ENCODE results near the gene ELMO3. TPM values are rescaled to one million over a fixed set of nuclear protein-coding genes. Genes with fewer than 3 reads are reported as not detected.

The ELMO3 gene
- total and polyA plus RNA-seq, 2 of the 13 experiments (the other 11 are each of a cell fraction or from before 2014, with no cell fraction given): 2.6 to 4.0 TPM

DNA sequence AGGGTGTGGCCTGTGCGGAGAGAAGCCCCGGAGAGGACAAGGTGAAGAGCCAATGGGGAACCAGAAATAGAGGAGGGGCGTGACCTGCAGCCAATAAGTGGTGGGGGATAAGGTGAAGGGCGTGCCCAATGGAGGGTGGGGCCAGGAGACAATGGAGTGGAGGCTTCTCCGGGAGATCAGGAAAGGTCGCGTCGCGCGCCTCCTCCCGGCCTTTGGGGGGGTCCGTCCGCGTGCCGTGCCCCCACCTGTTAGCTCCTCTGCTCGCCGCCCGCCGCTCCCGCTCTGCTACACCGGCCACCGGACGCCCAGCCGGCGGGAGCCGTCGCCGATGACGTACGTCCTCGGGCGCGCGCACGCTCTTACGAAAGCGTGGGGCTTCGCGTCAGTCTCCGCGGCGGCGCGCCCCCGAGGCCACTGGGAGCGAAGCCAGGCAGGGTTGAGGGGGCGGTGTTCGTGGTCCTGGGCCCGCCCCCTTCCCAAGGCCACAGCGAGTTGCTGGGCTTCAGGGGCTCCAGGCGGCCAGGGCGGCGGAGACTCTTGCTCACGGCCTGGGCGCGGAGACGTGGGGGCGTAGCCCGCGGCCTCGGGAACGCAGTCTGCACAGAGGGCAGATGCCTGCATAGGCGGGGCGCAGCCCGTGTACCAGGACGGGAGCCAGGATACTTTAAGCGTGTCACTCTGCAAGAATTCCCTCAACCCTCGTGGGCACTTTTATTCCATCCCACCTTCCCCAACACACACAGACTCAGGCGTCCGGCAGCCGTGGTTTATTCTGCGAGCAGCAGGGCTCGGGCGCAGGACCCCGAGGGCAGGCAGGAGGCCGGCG lies 15.1 kb upstream of the ELMO3 start, which contains the start of gene MATCAP1 (continued):
- TF ChIP-seq NFKBIZ (CRISPR knock-in tag; IDR thresholded peaks at IDR 0.05) (peak; percentile 42; the same call in 1 of the 2 replicates), ATF7-NPFF (CRISPR knock-in tag; IDR thresholded peaks at IDR 0.05; ENCODE audit: low read depth) (peak; percentile 83), ZNF281 (CRISPR knock-in tag; IDR thresholded peaks at IDR 0.05; ENCODE audit: borderline replicate concordance) (peak; percentile 41; the same call in 1 of the 2 replicates), ZNF460 (CRISPR knock-in tag; IDR thresholded peaks at IDR 0.05; ENCODE audit: borderline replicate concordance) (no peak; the same call in 1 of the 2 replicates), ZNF24 (IDR thresholded peaks at IDR 0.05) (no peak), AGO1 (IDR thresholded peaks at IDR 0.05; ENCODE audit: low read depth, low read length, poor library complexity, severe bottlenecking) (no peak), ZNF451 (CRISPR knock-in tag; IDR thresholded peaks at IDR 0.05) (no peak), ASH2L (IDR thresholded peaks at IDR 0.05; ENCODE audit: insufficient read length, low read depth, low read length) (peak; percentile 95), TBX3 (IDR thresholded peaks at IDR 0.05; ENCODE audit: borderline replicate concordance) (no peak), HBP1 (CRISPR knock-in tag; IDR thresholded peaks at IDR 0.05; ENCODE audit: low read depth) (peak; percentile 96; the same call in 1 of the 2 replicates), ZNF124 (CRISPR knock-in tag; IDR thresholded peaks at IDR 0.05) (peak; percentile 84)
- TF ChIP-seq, protein P1, sequence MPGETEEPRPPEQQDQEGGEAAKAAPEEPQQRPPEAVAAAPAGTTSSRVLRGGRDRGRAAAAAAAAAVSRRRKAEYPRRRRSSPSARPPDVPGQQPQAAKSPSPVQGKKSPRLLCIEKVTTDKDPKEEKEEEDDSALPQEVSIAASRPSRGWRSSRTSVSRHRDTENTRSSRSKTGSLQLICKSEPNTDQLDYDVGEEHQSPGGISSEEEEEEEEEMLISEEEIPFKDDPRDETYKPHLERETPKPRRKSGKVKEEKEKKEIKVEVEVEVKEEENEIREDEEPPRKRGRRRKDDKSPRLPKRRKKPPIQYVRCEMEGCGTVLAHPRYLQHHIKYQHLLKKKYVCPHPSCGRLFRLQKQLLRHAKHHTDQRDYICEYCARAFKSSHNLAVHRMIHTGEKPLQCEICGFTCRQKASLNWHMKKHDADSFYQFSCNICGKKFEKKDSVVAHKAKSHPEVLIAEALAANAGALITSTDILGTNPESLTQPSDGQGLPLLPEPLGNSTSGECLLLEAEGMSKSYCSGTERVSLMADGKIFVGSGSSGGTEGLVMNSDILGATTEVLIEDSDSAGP (CRISPR knock-in tag; IDR thresholded peaks at IDR 0.05; ENCODE audit: borderline replicate concordance): peak; percentile 92; the same call in 1 of the 2 replicates
- TF ChIP-seq, protein P2, sequence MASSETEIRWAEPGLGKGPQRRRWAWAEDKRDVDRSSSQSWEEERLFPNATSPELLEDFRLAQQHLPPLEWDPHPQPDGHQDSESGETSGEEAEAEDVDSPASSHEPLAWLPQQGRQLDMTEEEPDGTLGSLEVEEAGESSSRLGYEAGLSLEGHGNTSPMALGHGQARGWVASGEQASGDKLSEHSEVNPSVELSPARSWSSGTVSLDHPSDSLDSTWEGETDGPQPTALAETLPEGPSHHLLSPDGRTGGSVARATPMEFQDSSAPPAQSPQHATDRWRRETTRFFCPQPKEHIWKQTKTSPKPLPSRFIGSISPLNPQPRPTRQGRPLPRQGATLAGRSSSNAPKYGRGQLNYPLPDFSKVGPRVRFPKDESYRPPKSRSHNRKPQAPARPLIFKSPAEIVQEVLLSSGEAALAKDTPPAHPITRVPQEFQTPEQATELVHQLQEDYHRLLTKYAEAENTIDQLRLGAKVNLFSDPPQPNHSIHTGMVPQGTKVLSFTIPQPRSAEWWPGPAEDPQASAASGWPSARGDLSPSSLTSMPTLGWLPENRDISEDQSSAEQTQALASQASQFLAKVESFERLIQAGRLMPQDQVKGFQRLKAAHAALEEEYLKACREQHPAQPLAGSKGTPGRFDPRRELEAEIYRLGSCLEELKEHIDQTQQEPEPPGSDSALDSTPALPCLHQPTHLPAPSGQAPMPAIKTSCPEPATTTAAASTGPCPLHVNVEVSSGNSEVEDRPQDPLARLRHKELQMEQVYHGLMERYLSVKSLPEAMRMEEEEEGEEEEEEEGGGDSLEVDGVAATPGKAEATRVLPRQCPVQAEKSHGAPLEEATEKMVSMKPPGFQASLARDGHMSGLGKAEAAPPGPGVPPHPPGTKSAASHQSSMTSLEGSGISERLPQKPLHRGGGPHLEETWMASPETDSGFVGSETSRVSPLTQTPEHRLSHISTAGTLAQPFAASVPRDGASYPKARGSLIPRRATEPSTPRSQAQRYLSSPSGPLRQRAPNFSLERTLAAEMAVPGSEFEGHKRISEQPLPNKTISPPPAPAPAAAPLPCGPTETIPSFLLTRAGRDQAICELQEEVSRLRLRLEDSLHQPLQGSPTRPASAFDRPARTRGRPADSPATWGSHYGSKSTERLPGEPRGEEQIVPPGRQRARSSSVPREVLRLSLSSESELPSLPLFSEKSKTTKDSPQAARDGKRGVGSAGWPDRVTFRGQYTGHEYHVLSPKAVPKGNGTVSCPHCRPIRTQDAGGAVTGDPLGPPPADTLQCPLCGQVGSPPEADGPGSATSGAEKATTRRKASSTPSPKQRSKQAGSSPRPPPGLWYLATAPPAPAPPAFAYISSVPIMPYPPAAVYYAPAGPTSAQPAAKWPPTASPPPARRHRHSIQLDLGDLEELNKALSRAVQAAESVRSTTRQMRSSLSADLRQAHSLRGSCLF (CRISPR knock-in tag; IDR thresholded peaks at IDR 0.05; ENCODE audit: borderline replicate concordance): no peak
- TF ChIP-seq, protein P3, sequence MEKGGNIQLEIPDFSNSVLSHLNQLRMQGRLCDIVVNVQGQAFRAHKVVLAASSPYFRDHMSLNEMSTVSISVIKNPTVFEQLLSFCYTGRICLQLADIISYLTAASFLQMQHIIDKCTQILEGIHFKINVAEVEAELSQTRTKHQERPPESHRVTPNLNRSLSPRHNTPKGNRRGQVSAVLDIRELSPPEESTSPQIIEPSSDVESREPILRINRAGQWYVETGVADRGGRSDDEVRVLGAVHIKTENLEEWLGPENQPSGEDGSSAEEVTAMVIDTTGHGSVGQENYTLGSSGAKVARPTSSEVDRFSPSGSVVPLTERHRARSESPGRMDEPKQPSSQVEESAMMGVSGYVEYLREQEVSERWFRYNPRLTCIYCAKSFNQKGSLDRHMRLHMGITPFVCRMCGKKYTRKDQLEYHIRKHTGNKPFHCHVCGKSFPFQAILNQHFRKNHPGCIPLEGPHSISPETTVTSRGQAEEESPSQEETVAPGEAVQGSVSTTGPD (CRISPR knock-in tag; IDR thresholded peaks at IDR 0.05): no peak

All from HepG2 (cell line).